Measurements from ENCODE around the gene DLG1.
A peak's percentile ranks its signal among the peaks of the same experiment; 100 is the strongest.

Gene DLG1

GRCh38 chr3:197008436-197009209 lies 289.8 kb downstream of the DLG1 start:
- DNase-seq = no peak

GRCh38 chr3:197007953-197008352 lies 290.5 kb downstream of the DLG1 start:
- no peak for DNase-seq

GRCh38 chr3:197007296-197007940 lies 291.0 kb downstream of the DLG1 start:
- DNase-seq = no peak

DNA sequence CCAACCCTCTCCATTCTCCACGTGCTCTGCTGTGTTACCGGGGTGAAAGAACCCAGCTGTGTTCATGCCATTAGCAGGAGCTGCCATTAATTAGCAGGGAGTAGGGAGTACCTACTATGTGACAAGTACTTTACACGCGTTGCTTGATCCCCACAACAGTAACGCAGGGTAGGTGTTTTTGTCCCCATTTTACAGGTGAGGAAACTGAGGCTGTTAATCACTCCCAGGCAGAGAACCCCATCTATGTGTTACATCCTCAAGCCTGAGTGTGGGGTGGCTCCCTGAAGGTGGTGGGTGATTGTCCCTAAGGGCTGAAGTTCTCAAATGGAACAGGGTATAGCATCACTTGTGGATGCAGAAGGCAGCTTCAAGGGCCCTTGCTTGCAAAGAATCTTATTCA lies 291.6 kb downstream of the DLG1 start:
- DNase-seq = no peak

- DNase-seq = no peak
These were observed 292.0 kb downstream of the DLG1 start for GRCh38 chr3:197006446-197006845.

- DNase-seq = peak; percentile 45
These were observed 294.7 kb downstream of the DLG1 start for GRCh38 chr3:197003461-197004385.

DNA sequence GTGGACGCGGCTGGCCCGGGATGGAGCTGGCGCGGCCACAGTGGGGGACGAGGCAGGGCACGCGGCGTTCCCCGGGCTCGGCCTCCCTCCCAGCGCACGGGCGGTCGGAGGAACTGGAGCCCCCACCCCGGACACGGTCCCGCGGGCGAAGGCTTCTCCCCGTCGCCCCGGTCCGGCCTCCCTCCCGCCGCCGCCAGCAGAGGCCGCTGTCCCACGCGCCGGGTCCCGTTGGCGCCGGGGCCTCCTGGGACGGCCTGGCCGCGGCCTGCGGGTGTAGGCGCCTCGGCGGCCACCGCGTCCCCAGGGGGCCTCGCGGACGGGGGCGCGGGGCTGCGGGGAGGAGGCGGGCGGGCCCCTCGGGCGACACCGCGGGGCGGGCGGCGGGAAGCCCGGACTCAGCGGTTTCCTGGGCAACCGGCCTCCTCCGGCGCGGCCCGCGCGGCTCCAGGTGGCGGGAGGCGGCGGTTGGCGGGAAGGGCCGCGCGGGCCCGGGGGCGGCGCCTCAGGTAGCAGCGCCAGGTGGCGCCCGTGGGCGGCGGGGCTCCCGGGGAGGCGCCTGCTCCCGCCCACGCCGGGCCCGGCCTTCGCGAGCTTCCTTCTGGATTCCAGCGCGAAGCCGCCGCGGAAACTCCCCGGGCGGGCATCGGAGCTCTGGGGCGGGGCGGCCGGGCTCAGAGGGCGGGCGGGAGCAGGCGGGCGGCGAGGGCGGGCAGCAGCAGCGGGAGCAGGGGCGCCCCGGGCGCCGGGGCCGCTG lies 295.5 kb downstream of the DLG1 start:
- peak; percentile 77 for DNase-seq

DNA sequence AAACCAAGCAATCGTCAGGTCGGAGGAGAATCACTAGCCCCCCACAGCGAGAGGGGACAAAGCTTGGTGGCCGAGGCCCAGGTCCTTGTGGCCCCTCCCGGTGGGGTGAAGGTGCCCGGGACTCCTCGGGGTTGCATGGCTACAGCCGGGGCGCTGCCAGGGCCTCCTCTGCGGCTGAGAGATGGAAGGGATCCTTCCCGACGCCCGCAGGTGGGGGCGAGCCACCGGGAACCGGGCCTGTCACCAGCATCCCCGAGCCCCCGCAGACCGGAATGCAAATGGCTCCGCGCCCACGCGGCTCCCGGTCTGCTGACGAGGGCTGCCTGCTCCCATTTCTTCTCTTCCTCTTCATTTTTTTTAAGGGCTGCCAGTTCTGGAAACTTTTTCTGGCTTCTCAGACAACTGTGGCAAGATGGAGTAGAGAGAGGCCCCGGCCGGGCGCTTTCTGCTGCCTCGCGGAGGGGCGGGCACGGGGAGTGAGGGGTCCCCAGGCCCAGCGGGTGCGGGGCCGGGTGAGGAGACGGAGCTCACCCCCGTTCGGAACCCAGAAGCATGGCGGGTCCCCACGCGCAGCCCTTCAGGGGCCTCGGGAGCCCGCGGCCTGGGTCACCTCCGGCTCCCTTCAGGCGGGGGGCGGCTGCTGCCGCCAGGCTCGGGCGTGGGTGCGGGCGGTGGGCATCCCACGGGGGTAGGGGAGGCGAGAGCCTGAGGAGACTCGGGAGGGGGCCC lies 296.3 kb downstream of the DLG1 start:
- peak; percentile 36 for DNase-seq

DNA sequence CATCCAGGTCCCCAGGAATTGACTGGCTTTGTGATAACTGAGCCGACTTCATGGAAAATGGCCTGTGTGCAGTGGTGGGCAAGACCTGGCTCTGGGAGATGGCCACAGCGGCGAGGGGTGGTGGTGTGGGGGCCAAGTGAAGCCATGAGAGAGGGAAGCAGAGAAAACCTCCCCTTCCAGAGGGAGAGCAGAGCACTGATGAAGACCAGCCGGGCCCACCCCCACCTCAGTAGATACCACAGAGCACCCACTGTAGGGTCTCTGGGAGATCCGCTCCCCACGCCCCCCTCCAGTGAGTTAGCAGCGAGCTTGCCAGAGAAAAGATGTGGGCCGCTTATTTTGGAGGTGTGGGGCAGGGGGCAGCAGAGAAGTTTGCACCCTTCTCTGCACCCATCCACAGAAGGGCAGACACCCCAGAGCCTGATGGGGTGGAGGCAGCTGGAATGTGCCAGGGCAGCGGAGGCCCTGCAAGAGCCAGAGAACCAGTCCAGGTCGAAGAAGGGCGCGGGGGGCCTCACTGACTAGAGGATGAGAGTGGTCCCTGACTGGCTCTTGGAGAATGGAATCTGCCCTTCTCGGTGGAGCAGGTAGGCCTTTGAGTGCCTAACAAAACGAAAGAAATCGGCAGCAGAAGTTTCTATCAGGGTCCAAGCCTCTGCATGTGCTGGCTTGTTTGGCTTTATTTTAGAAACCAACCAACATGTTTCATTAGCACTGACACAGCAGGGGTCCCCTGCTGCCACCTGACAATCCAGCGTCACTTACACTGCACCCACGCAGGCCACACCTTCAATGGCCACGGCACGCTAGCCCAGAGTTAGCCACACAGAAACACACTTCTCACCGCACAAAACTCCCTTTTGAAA lies 297.1 kb downstream of the DLG1 start:
- no peak for DNase-seq

GRCh38 chr3:197000211-197000610 lies 298.2 kb downstream of the DLG1 start:
- DNase-seq = no peak

- no peak for DNase-seq
These were observed 299.2 kb downstream of the DLG1 start for GRCh38 chr3:196998966-196999760.

GRCh38 chr3:196997311-196997710 lies 301.1 kb downstream of the DLG1 start:
- no peak for DNase-seq

DNA sequence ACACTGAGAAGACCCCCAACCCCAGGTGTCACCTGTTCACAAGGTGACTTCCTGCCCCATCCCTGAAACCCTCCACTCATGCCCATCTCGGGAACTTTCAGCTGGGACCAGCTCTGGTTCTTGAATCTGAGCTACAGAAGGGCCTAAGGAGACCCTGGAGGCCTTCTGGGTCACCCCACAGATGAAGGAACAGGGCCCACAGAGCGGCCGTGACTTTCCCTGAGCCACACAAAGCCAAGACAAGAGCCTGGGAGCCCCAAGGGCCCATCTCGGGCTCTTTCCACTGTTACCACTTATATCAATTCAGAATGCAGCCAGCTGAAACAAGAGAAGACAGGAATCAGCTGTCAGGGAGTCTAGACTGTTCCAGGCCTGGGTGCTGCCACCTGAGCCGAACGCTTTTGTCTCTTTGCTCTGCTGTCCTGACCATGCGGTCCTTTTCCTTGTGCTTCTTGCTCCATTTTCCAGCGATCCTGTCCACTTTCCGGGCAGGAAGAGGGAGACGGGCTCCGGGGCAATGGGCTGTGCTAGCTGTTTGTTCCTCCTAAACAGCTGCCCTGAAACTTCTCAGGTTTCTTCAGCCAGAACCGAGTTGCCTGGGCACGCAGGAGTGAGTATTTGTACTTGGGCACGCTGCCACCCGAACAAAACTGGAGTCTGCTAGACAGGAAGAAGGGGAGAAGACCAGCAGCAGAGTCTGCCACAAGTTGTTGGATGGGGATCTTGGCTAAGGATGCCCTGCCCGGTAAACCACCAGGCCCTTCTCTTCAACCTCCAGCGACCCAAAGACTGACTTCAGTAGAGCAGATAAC lies 301.8 kb downstream of the DLG1 start:
- DNase-seq = no peak

GRCh38 chr3:196995646-196996355 lies 302.6 kb downstream of the DLG1 start:
- DNase-seq = no peak

GRCh38 chr3:196995027-196995426 lies 303.4 kb downstream of the DLG1 start:
- no peak for DNase-seq

DNA sequence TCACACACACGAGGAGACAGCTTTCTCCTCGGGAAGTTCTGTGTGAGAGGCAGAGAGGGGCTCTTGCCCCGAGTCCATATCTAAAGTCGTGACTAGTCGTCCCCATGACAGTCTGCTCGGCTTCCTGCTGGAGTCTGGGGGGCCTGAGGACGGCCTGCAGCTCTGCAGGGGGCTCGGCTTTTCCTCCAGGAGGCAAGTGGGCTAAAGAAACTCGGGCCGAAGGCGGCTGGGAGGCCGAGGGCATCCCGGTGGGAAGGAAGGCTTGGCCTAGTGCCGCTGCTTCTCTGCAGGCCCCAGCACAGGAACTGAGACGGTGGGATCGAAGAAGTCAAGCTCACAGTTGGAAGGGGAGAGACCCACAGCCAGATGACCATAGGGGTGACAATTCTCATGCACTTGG lies 304.4 kb downstream of the DLG1 start:
- no peak for DNase-seq

Measured in stimulated activated naive CD4-positive, alpha-beta T cell treated with Interleukin-2 at 50 U/mL for 16 hours (primary cell).